ENCODE data around the gene VAC14.

Gene VAC14

DNA sequence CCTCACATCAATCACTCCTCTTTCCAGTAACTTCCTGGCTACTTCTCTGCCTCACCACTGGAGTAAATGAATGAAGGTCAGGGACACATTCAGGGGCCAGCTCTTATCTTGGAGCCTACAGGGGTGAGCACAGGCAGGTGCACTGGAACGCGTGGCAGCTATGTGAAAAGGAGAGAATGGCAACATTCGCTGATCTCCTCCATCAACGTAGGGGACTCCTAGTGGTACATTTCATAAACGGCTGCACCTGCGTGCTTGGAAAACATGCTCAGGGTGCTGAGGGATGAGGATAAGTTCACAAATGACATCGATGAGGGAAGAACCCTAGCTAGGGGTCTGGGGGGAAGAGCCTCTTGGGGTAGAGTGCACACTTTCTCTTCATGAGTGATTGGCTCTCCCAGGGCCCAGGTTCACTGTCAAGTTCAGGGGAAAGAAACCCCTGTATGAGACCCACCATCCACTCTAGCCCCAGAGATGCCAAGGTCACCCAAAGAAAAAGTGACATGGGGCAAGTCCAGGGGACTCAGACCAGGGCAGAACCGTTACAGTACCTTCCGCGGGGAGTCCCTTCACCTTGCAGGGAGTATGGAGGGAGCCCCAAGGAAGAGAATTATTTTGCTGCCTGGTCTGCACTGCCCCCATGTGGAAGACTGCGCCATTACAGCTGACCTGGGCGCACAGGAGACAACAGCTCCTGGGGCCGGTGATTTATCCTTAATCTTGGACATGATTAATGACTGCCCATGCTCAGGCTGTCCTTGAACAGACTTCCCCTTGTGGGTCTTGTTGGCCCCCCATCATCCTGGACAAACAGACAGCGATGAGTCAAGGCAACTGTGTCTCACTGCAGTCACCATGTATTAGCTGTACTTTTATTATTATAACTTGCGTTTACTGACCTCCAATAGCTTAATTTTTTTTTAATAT lies 30.1 kb downstream of the VAC14 start:
- TF ChIP-seq, protein P1, sequence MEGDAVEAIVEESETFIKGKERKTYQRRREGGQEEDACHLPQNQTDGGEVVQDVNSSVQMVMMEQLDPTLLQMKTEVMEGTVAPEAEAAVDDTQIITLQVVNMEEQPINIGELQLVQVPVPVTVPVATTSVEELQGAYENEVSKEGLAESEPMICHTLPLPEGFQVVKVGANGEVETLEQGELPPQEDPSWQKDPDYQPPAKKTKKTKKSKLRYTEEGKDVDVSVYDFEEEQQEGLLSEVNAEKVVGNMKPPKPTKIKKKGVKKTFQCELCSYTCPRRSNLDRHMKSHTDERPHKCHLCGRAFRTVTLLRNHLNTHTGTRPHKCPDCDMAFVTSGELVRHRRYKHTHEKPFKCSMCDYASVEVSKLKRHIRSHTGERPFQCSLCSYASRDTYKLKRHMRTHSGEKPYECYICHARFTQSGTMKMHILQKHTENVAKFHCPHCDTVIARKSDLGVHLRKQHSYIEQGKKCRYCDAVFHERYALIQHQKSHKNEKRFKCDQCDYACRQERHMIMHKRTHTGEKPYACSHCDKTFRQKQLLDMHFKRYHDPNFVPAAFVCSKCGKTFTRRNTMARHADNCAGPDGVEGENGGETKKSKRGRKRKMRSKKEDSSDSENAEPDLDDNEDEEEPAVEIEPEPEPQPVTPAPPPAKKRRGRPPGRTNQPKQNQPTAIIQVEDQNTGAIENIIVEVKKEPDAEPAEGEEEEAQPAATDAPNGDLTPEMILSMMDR (IDR thresholded peaks at IDR 0.05; ENCODE audit: low read depth, low read length, missing control alignments), result peak; percentile 95
- H3K4me3 ChIP-seq (ENCODE audit: low read depth, low read length), result no peak overlapping the region
- in situ Hi-C loops (cut with HindIII; ENCODE audit: low sequenced_read_pairs), result loop anchor here (25.0 kb wide), 1 partner anchor 234 kb away; no protein-coding TSS in a partner anchor
- DNase-seq (ENCODE audit: low read depth), result no peak

DNA sequence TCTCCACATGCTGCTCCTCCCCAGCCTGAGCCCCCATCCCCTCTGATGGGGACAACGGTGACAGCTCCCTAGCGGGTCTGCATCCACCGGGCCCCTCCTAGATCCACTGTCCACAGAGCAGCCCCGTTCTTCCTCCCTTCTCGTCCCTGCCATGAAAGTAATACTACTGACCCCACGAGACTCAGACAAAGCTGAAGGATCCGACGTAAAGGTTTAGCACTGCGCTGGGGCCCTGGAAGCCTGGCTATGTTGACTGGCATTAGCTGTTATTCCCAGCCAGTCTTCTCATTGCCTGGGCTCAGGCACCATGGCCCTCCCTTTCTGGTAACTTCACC lies 30.7 kb downstream of the VAC14 start:
- in situ Hi-C loops (cut with HindIII; ENCODE audit: low sequenced_read_pairs), result loop anchor here (25.0 kb wide), 1 partner anchor 233 kb away; no protein-coding TSS in a partner anchor
- DNase-seq (ENCODE audit: low read depth), result no peak
- TF ChIP-seq, protein P1 (IDR thresholded peaks at IDR 0.05; ENCODE audit: low read depth, low read length, missing control alignments), result no peak
- no peak overlapping the region for H3K4me3 ChIP-seq (ENCODE audit: low read depth, low read length)

DNA sequence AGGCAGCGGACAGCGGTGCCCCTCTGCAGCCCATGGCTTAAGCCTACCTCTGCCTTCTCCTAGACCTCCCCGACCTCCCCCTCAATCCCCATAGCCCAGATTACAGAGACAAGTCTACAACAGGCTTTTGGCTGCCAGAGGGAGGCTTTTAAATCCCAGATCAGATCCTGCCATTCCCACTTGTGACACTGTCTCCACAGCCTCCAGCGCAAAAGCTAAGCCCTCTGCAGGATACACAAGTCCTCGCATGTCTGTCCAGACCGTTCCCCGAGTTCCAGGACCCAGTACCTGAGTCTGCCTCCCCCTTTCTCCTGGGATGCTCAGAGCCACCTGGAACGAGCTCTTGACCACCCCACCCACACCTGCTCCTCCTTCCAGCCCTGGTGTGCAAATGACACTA lies 31.2 kb downstream of the VAC14 start:
- in situ Hi-C loops (cut with HindIII; ENCODE audit: low sequenced_read_pairs), result loop anchor here (10.0 to 25.0 kb wide), 2 partner anchors 95 to 232 kb away; no protein-coding TSS in a partner anchor
- no peak overlapping the region for H3K4me3 ChIP-seq (ENCODE audit: low read depth, low read length)
- TF ChIP-seq, protein P1 (IDR thresholded peaks at IDR 0.05; ENCODE audit: low read depth, low read length, missing control alignments), result no peak
- no peak for DNase-seq (ENCODE audit: low read depth)

DNA sequence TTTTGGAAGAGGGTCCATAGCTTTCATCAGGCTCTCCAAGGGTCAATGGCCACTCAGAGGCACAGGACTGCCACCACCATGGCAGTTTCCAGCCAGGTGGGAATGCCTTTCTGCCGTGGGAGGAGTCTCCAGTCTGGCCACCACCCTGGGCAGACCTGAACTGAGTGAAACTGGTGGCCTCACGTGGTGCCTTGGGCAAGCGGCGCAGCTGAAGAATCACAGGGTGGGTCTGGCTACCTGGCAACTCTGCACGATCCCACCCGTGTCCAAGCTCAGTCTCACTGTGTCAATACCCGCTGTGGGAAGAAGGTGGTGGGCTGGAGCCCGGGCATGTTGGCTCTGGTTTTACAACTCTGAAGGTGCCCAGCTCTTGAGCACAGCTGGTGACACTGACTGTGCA lies 31.8 kb downstream of the VAC14 start:
- TF ChIP-seq, protein P1 (IDR thresholded peaks at IDR 0.05; ENCODE audit: low read depth, low read length, missing control alignments), result no peak
- H3K4me3 ChIP-seq (ENCODE audit: low read depth, low read length), result no peak overlapping the region
- DNase-seq (ENCODE audit: low read depth), result no peak
- in situ Hi-C loops (cut with HindIII; ENCODE audit: low sequenced_read_pairs), result loop anchor here (10.0 to 25.0 kb wide), 2 partner anchors 94 to 232 kb away; no protein-coding TSS in a partner anchor

DNA sequence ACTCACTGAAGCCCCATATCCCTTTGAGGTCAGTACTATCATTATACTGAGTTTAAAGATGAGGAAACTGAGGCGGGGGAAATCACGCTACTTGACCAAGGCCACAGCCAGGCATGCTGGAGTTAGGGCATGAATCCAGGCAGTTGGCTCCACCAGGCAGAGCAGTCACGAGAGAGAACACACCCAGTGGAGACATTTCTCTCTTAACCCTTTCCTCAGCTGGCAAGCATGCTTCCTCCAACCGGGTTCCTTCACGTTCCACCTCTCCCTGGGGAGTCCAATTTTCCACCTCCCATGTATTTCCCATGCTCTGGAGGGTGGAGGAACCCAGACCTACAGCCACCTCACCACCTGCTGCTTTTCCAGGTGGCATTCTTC lies 32.8 kb downstream of the VAC14 start:
- in situ Hi-C loops (cut with HindIII; ENCODE audit: low sequenced_read_pairs), result loop anchor here (10.0 to 25.0 kb wide), 2 partner anchors 93 to 231 kb away; no protein-coding TSS in a partner anchor
- TF ChIP-seq, protein P1 (IDR thresholded peaks at IDR 0.05; ENCODE audit: low read depth, low read length, missing control alignments), result no peak
- no peak overlapping the region for H3K4me3 ChIP-seq (ENCODE audit: low read depth, low read length)
- no peak for DNase-seq (ENCODE audit: low read depth)

DNA sequence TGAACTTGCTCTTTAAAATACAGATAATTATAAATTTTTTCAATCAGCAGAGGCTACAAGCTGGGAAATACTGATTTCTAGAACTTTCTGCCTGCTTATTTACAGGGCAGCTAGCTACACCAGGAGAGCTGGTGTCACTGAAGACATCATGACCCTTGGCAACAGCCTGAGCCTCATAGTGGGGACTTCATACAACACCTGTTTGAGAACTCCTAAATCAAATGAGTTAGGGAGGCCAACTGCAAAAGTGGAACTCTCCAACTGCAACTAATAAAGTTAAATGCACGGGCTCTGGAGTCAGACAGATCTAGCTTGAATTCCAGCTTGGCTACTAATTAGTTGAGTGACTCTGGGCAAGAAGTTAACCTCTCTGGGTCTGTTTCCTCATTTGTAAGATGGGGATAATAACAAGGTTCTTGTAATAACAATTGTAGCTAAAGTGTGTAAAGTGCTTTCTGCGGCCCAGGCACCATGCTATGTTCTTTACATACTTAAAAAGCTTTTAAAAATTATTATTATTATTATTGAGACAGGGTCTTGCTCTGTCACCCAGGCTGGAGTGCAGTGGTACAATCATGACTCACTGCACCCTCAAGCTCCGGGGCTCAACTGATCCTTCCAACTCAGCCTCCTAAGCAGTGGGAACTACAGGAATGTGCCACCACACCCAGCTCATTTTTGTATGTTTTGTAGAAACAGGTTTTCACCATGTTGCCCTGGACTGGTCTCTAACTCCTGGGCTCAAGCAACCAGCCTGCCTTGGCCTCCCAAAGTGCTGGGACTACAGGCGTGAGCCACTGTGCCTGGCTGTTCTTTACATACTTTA lies 33.4 kb downstream of the VAC14 start:
- in situ Hi-C loops (cut with HindIII; ENCODE audit: low sequenced_read_pairs), result loop anchor here (10.0 to 25.0 kb wide), 2 partner anchors 93 to 230 kb away; no protein-coding TSS in a partner anchor
- TF ChIP-seq, protein P1 (IDR thresholded peaks at IDR 0.05; ENCODE audit: low read depth, low read length, missing control alignments), result no peak
- H3K4me3 ChIP-seq (ENCODE audit: low read depth, low read length), result no peak overlapping the region
- no peak for DNase-seq (ENCODE audit: low read depth)

Data from astrocyte of the cerebellum (primary cell).